Spleen (tissue), 11 donors: ENCODE measurements around the gene ALDH1L1. TPM values are rescaled to one million over a fixed set of nuclear protein-coding genes. Genes with fewer than 3 reads are reported as not detected.

Source experiments
- DNase-seq: peaks from one replicate; pipeline ENCODE4 v3.0.0-alpha.2; 2020
- H3K27ac ChIP-seq, 8 donors: fragments of 200-600 bp; sonication (generic) in 7 of 8; 1 replicate in 4 of 8; 2 replicates in 4 of 8; pipeline versions ENCODE4 v1.5.0 to v1.8.0; 2016 to 2021; ENCODE audit warnings: inconsistent platforms in 4 of 8, mild to moderate bottlenecking in 4 of 8, moderate library complexity in 1 of 8
- H3K27me3 ChIP-seq, 7 donors: fragments of 200-600 bp; sonication (generic) in 6 of 7; replicated peaks in 1 of 7; 1 replicate in 4 of 7; 2 replicates in 3 of 7; pipeline versions ENCODE4 v1.5.0 to v1.8.0; 2016 to 2021; ENCODE audit warnings: inconsistent platforms in 3 of 7, mild to moderate bottlenecking in 1 of 7
- H3K36me3 ChIP-seq, 6 donors: fragments of 200-600 bp; sonication (generic) in 5 of 6; 1 replicate in 4 of 6; 2 replicates in 2 of 6; pipeline versions ENCODE4 v1.5.0 to v1.8.0; 2016 to 2021; ENCODE audit warnings: inconsistent platforms in 2 of 6
- H3K4me1 ChIP-seq, 6 donors: fragments of 200-600 bp; sonication (generic) in 5 of 6; 1 replicate in 3 of 6; 2 replicates in 3 of 6; pipeline versions ENCODE4 v1.5.0 to v1.8.0; 2016 to 2021; ENCODE audit warnings: inconsistent platforms in 3 of 6
- H3K4me3 ChIP-seq, 8 donors: fragments of 200-600 bp; sonication (generic) in 7 of 8; 1 replicate in 4 of 8; 2 replicates in 4 of 8; pipeline versions ENCODE4 v1.5.0 to v1.8.0; 2016 to 2021; ENCODE audit warnings: inconsistent platforms in 4 of 8, mild to moderate bottlenecking in 4 of 8, moderate library complexity in 2 of 8
- H3K9me3 ChIP-seq, 8 donors: fragments of 200-600 bp; sonication (generic) in 7 of 8; 1 replicate in 4 of 8; 2 replicates in 4 of 8; pipeline versions ENCODE4 v1.5.0 to v1.8.0; 2016 to 2021; ENCODE audit warnings: inconsistent platforms in 4 of 8
- CTCF ChIP-seq, 11 experiments: fragments of 200-600 bp in 7 of 11; fragments of 450-650 bp in 4 of 11; sonication (generic) in 4 of 11; IDR thresholded peaks in 8 of 11; conservative IDR thresholded peaks in 3 of 11; 1 replicate in 7 of 11; 2 replicates in 4 of 11; pipeline versions ENCODE4 v1.4.0 to v1.8.0; 2016 to 2021; ENCODE audit warnings: antibody characterized with exemption in 11 of 11, inconsistent platforms in 4 of 11, mild to moderate bottlenecking in 1 of 11
- POLR2A ChIP-seq, 3 donors: fragments of 450-650 bp; IDR thresholded peaks; one replicate each; pipeline ENCODE4 v1.5.1; 2017; ENCODE audit warnings: antibody characterized with exemption in 3 of 3, mild to moderate bottlenecking in 1 of 3
- POLR2AphosphoS5 ChIP-seq, 3 donors: sonication (generic); formaldehyde crosslinking; IDR thresholded peaks; one replicate each; pipeline ENCODE4 v1.5.1; 2017; ENCODE audit warnings: antibody characterized with exemption in 3 of 3
- WGBS, 5 donors: extraction: QIAGEN DNeasy Blood & Tissue Kit in 3 of 5; methylation state at CpG; one replicate each; pipeline versions ENCODE4 v1.1.5 to v1.1.7; 2013 to 2018; 5-methylcytosine and 5-hydroxymethylcytosine counted together
- intact Hi-C: fragments of 100-400 bp; cut with DNase I; formaldehyde crosslinking; loops from one replicate; pipeline ENCODE4 v1.15.0; 2023; ENCODE audit warnings: low total_unique reads
- polyA plus RNA-seq, 3 donors: library from polyadenylated mRNA; stranded (reverse); fragments of 200-250 nt; gene quantifications; one replicate each; pipeline ENCODE4 v1.2.1, GENCODE V29; 2013
- total RNA-seq, 7 donors: library from RNA; depleted of rRNA in 3 of 7; stranded (reverse); fragments of >200 nt in 3 of 7; fragmentation: NEBNext Ultra II Directional in 4 of 7; extraction: Animal tissue kit (Norgen Biotek cat#: 25700) in 4 of 7; gene quantifications; one replicate each; pipeline versions ENCODE4 v1.1.0 to v1.2.1, GENCODE V29; 2016 to 2021
- donor health status: healthy with polysubstance abuse.
- donor health status: DM: no; HTN: no; CAD: no; lungs with moderate emphysema.
- donor health status: DM: no; HTN: no; CAD: no.
- donor health status: Bipolar disorder and iron deficiency.
- donor health status: healthy.
- donor health status: DM: no; HTN: no; CAD: no.
- donor health status: DM: yes; HTN: yes; CAD: no.

ALDH1L1 gene
- total and polyA plus RNA-seq, 10 donors = 0.09 to 1.3 (median 0.29) TPM; not detected in 3

GRCh38 chr3:126110431-126111125 is 69.8 kb downstream of the ALDH1L1 start:
- peak; percentile 56 for DNase-seq
- TF ChIP-seq POLR2A (IDR thresholded peaks at IDR 0.05) = no peak
- no peak for TF ChIP-seq POLR2AphosphoS5 (IDR thresholded peaks at IDR 0.05)
- no peak for TF ChIP-seq CTCF (IDR thresholded peaks at IDR 0.05 in 8 of 11, conservative IDR thresholded peaks at IDR 0.05 in 3 of 11)
- Histone ChIP-seq H3K27me3 (no peaks in the 10 kb centered on the region), H3K4me3 (no peak overlapping the region), H3K4me1 (no peaks in the 10 kb centered on the region), H3K36me3 (no peaks in the 10 kb centered on the region), H3K27ac (no peak overlapping the region), H3K9me3 (no peaks in the 10 kb centered on the region)
- intact Hi-C loops = no loop called here
- 91 to 95% (median 93%) methylated on average over 12 of the region's 12 CpGs for WGBS, 5 donors

- H3K36me3 ChIP-seq = no peaks in the 10 kb centered on the region
- intact Hi-C loops = no loop called here
- WGBS, 5 donors = 87 to 98% (median 95%) methylated on average over 10 of the region's 10 CpGs
- H3K27ac ChIP-seq = no peak overlapping the region
- no peaks in the 10 kb centered on the region for H3K4me1 ChIP-seq
- peak; percentile 66 for DNase-seq
- H3K27me3 ChIP-seq = no peaks in the 10 kb centered on the region
- no peak for TF ChIP-seq CTCF (IDR thresholded peaks at IDR 0.05 in 8 of 11, conservative IDR thresholded peaks at IDR 0.05 in 3 of 11)
- TF ChIP-seq POLR2AphosphoS5 (IDR thresholded peaks at IDR 0.05) = no peak
- no peak for TF ChIP-seq POLR2A (IDR thresholded peaks at IDR 0.05)
- H3K9me3 ChIP-seq = no peaks in the 10 kb centered on the region
- H3K4me3 ChIP-seq = no peak overlapping the region
These were observed 70.5 kb downstream of the ALDH1L1 start for GRCh38 chr3:126109880-126110235.

- Histone ChIP-seq H3K36me3 (no peaks in the 10 kb centered on the region), H3K4me3 (no peak overlapping the region), H3K27ac (no peak overlapping the region), H3K4me1 (no peaks in the 10 kb centered on the region), H3K27me3 (no peaks in the 10 kb centered on the region), H3K9me3 (no peaks in the 10 kb centered on the region)
- no peak for TF ChIP-seq POLR2AphosphoS5 (IDR thresholded peaks at IDR 0.05)
- TF ChIP-seq POLR2A (IDR thresholded peaks at IDR 0.05) = no peak
- TF ChIP-seq CTCF (IDR thresholded peaks at IDR 0.05 in 8 of 11, conservative IDR thresholded peaks at IDR 0.05 in 3 of 11) = no peak
- DNase-seq = peak; percentile 67
- intact Hi-C loops = no loop called here
- WGBS, 5 donors = 87 to 92% (median 89%) methylated on average over 13 of the region's 13 CpGs
These were observed 71.1 kb downstream of the ALDH1L1 start for GRCh38 chr3:126109146-126109879.

GRCh38 chr3:126108676-126109050 is 71.7 kb downstream of the ALDH1L1 start:
- 73 to 86% (median 76%) methylated on average over 5 of the region's 5 CpGs for WGBS, 5 donors
- Histone ChIP-seq H3K4me1 (no peaks in the 10 kb centered on the region), H3K27ac (no peak overlapping the region), H3K36me3 (no peaks in the 10 kb centered on the region), H3K27me3 (no peaks in the 10 kb centered on the region), H3K9me3 (no peaks in the 10 kb centered on the region), H3K4me3 (no peak overlapping the region)
- intact Hi-C loops = no loop called here
- no peak for DNase-seq
- TF ChIP-seq POLR2AphosphoS5 (IDR thresholded peaks at IDR 0.05) (no peak), POLR2A (IDR thresholded peaks at IDR 0.05) (no peak), CTCF (IDR thresholded peaks at IDR 0.05 in 8 of 11, conservative IDR thresholded peaks at IDR 0.05 in 3 of 11) (no peak)
